K562 (cell line): ENCODE measurements around the gene NCAPG2. TPM values are rescaled to one million over a fixed set of nuclear protein-coding genes. Genes with fewer than 3 reads are reported as not detected.
A peak's percentile ranks its signal among the peaks of the same experiment; 100 is the strongest.

ENCODE experiments used
- ATAC-seq: fragments of 200-7000 bp; cut with Tn5 transposase; 3 replicates; pipeline ENCODE4 v1.9.1; 2020; ENCODE audit warnings: moderate library complexity
- BruUV-seq: library from RNA; stranded (reverse); fragments of 400-500 nt; replicated peaks from 2 replicates; lab custom pipeline; 2021; lab: Mats Ljungman, UMichigan
- CTCF ChIA-PET: fragments of 300-600 bp; formaldehyde crosslinking; extraction: SDS; loops from one replicate; lab custom pipeline; 2021; ENCODE audit warnings: low intra/inter-chr PET ratio; lab: Yijun Ruan, JAX
- POLR2A ChIA-PET: fragments of 300-600, 350-650 bp; sonication (Branson Sonifier 250); formaldehyde crosslinking; extraction: SDS; loops from one replicate; lab custom pipeline; 2021; ENCODE audit warnings: antibody characterized with exemption, inconsistent platforms; lab: Yijun Ruan, JAX
- DNase-seq, 4 experiments: peaks; one replicate each; pipeline versions ENCODE4 v3.0.0 to v3.0.0-alpha.2; 2011 to 2018; ENCODE audit warnings: low spot score in 3 of 4, mixed read lengths in 3 of 4; ENCODE audit errors: extremely low read depth in 1 of 4
- FAIRE-seq: peaks from 2 replicates; lab custom pipeline; 2011; peaks lifted over from hg19 to GRCh38; lab: Jason Lieb, UNC
- H2AFZ ChIP-seq: 2 replicates; pipeline ENCODE4 v1.6.0; 2011; ENCODE audit warnings: low read depth, low read length, control low read depth, inconsistent platforms
- H3K27ac ChIP-seq: fragments of 200-600 bp; 3 replicates; pipeline ENCODE4 v1.8.0; 2011; ENCODE audit warnings: low read depth, mild to moderate bottlenecking, control low read depth, inconsistent platforms, low read length, moderate library complexity, mixed read lengths; ENCODE audit errors: extremely low read depth
- H3K27me3 ChIP-seq, 2 experiments: fragments of 300-600 bp in 1 of 2; 2 replicates in 1 of 2; 3 replicates in 1 of 2; pipeline versions ENCODE4 v1.6.0 to v1.8.0; 2011; ENCODE audit warnings: inconsistent platforms in 2 of 2, low read length in 2 of 2, mild to moderate bottlenecking in 1 of 2, mixed read lengths in 1 of 2, moderate library complexity in 1 of 2; ENCODE audit not compliant: control insufficient read depth in 2 of 2, insufficient read depth in 2 of 2
- H3K36me3 ChIP-seq: fragments of 300-600 bp; 3 replicates; pipeline ENCODE4 v1.8.0; 2011; ENCODE audit warnings: mild to moderate bottlenecking, low read length, inconsistent platforms; ENCODE audit not compliant: control insufficient read depth, insufficient read depth
- H3K4me1 ChIP-seq, 2 experiments: fragments of 200-600 bp in 1 of 2; replicated peaks in 1 of 2; 2 replicates in 1 of 2; 3 replicates in 1 of 2; pipeline versions ENCODE4 v1.5.1 to v1.8.0; 2011; ENCODE audit warnings: inconsistent platforms in 2 of 2, low read length in 2 of 2, mild to moderate bottlenecking in 1 of 2, mixed read lengths in 1 of 2, moderate library complexity in 1 of 2; ENCODE audit not compliant: control insufficient read depth in 2 of 2, insufficient read depth in 2 of 2
- H3K4me2 ChIP-seq: 2 replicates; pipeline ENCODE4 v1.6.1; 2011; ENCODE audit warnings: low read length, control low read depth, inconsistent platforms, mixed read lengths; ENCODE audit not compliant: insufficient read depth
- H3K4me3 ChIP-seq: fragments of 200-600 bp; sonication (generic), shearing (Covaris generic); 2 replicates; pipeline ENCODE4 v1.5.1; 2016; ENCODE audit warnings: control low read depth, inconsistent platforms
- H3K79me2 ChIP-seq: fragments of 200-600 bp; 3 replicates; pipeline ENCODE4 v1.8.0; 2011; ENCODE audit warnings: low read length, inconsistent platforms; ENCODE audit not compliant: control insufficient read depth, insufficient read depth
- H3K9ac ChIP-seq, 2 experiments: 2 replicates each; pipeline versions ENCODE4 v1.6.0 to v1.6.1; 2011; ENCODE audit warnings: low read depth in 2 of 2, low read length in 2 of 2, control low read depth in 1 of 2, inconsistent platforms in 1 of 2, mild to moderate bottlenecking in 1 of 2, mixed read lengths in 1 of 2; ENCODE audit not compliant: insufficient read depth in 1 of 2
- H3K9me1 ChIP-seq: one replicate; pipeline ENCODE4 v1.6.0; 2011; ENCODE audit warnings: inconsistent platforms, mild to moderate bottlenecking, low read length, moderate library complexity; ENCODE audit not compliant: control insufficient read depth, insufficient read depth
- H3K9me3 ChIP-seq: replicated peaks from 2 replicates; pipeline ENCODE4 v1.5.1; 2011; ENCODE audit warnings: low read depth, low read length, inconsistent platforms; ENCODE audit not compliant: control insufficient read depth, insufficient read depth
- H4K20me1 ChIP-seq: replicated peaks from 2 replicates; pipeline ENCODE4 v1.6.1; 2011; ENCODE audit warnings: low read length, inconsistent platforms, mixed read lengths; ENCODE audit not compliant: control insufficient read depth, insufficient read depth
- HNRNPL ChIP-seq: fragments of 200-400 bp; formaldehyde crosslinking; IDR thresholded peaks from 2 replicates; pipeline ENCODE4 v1.6.1; 2017; ENCODE audit warnings: low read depth, mild to moderate bottlenecking, low read length
- MTA2 ChIP-seq: fragments of 450-650 bp; IDR thresholded peaks from 2 replicates; pipeline ENCODE4 v1.6.1; 2016; ENCODE audit warnings: low read depth
- NFIC ChIP-seq: fragments of 450-650 bp; IDR thresholded peaks from 2 replicates; pipeline ENCODE4 v1.6.1; 2017; ENCODE audit warnings: mild to moderate bottlenecking, inconsistent platforms
- POU5F1 ChIP-seq: fragments of 150-350 bp; IDR thresholded peaks from 2 replicates; pipeline ENCODE4 v1.6.1; 2014; ENCODE audit warnings: borderline replicate concordance, low read length, low read depth, mild to moderate bottlenecking; ENCODE audit not compliant: partially characterized antibody
- SIN3A ChIP-seq, 2 experiments: fragments of 150-350 bp in 1 of 2; IDR thresholded peaks; 2 replicates each; pipeline ENCODE4 v1.6.1; 2011 to 2016; ENCODE audit warnings: borderline replicate concordance in 2 of 2, low read depth in 2 of 2, low read length in 2 of 2, mild to moderate bottlenecking in 2 of 2, moderate library complexity in 2 of 2; ENCODE audit not compliant: control insufficient read depth in 1 of 2
- TCFL5 ChIP-seq: fragments of 250-450 bp; sonication (Bioruptor Pico); conservative IDR thresholded peaks from 2 replicates; pipeline ENCODE4 v1.6.1; 2021; ENCODE audit warnings: mild to moderate bottlenecking, moderate library complexity, matching md5 sums
- ZC3H4 ChIP-seq: sonication (generic); formaldehyde crosslinking; IDR thresholded peaks from 2 replicates; pipeline ENCODE4 v1.9.0; 2021; ENCODE audit warnings: missing genetic modification reagents, borderline replicate concordance
- ZNF395 ChIP-seq: fragments of 200-800 bp; sonication (Bioruptor generic); IDR thresholded peaks from 2 replicates; pipeline ENCODE4 v1.6.1; 2017; ENCODE audit warnings: missing genetic modification characterization, missing compliant biosample characterization
- ZNF445 ChIP-seq: fragments of 250-450 bp; sonication (Bioruptor Pico); IDR thresholded peaks from 2 replicates; pipeline ENCODE4 v1.4.0; 2020; ENCODE audit warnings: low read depth, mild to moderate bottlenecking, moderate library complexity
- ZNF511 ChIP-seq: sonication (generic); formaldehyde crosslinking; IDR thresholded peaks from 2 replicates; pipeline ENCODE4 v1.8.0; 2022; ENCODE audit warnings: mild to moderate bottlenecking, missing genetic modification reagents
- ZNF551 ChIP-seq: fragments of 250-450 bp; sonication (Bioruptor Pico); IDR thresholded peaks from 2 replicates; pipeline ENCODE4 v1.5.0; 2021; ENCODE audit warnings: mild to moderate bottlenecking, moderate library complexity
- WGBS: fragments of 100-300 bp; shearing (Covaris generic); methylation state at CpG from one replicate; pipeline ENCODE4 v1.1.6; 2016; ENCODE audit warnings: low coverage, mixed read lengths; ENCODE audit not compliant: insufficient coverage; ENCODE audit errors: missing lambda C conversion rate; 5-methylcytosine and 5-hydroxymethylcytosine counted together
- in situ Hi-C: fragments of 300-500 bp; cut with MboI; formaldehyde crosslinking; loops from 4 replicates; pipeline ENCODE4 v1.15.0; 2018; ENCODE audit warnings: inconsistent platforms, mixed read lengths
- intact Hi-C: fragments of 100-400 bp; cut with micrococcal nuclease; formaldehyde crosslinking; loops from 2 replicates; pipeline ENCODE4 v1.14.2; 2022
- polyA plus RNA-seq, 8 experiments: library from polyadenylated mRNA; depleted of rRNA in 4 of 8; stranded (reverse) in 5 of 8; unstranded in 3 of 8; fragments of >200 nt; fragmentation: Nextera tagmentation in 2 of 8; fragmentation: Illumina TruSeq in 1 of 8; extraction: Ambion mirVana in 2 of 8; extraction: Trizol in 1 of 8; gene quantifications; 2 replicates each; pipeline versions ENCODE4 v1.2.1 to v1.2.3, GENCODE V29; 2011 to 2014; ENCODE audit warnings: inconsistent platforms in 1 of 8, missing spikeins in 1 of 8
- total RNA-seq, 7 experiments: library from RNA; depleted of rRNA in 6 of 7; stranded (reverse); fragments of >200 nt in 6 of 7; fragmentation: Illumina TruSeq in 2 of 7; extraction: Trizol in 2 of 7; gene quantifications; 2 replicates each; pipeline versions ENCODE4 v1.2.1 to v1.2.3, GENCODE V29; 2011 to 2021; ENCODE audit warnings: low replicate concordance in 1 of 7
- TF ChIP-seq, protein P1 (sequence below): fragments of 450-650 bp; conservative IDR thresholded peaks from 2 replicates; pipeline ENCODE4 v1.6.1; 2016; ENCODE audit warnings: missing genetic modification characterization, low read depth, mild to moderate bottlenecking, control low read depth, missing compliant biosample characterization

NCAPG2 gene
- total and polyA plus RNA-seq, 9 of the 15 experiments (the other 6 are each of a cell fraction or from before 2014, with no cell fraction given) = 21.5 to 127 (median 86.1) TPM

GRCh38 chr7:158613481-158613880, 91.1 kb downstream of the NCAPG2 start:
- in situ Hi-C loops = no loop called here

DNA sequence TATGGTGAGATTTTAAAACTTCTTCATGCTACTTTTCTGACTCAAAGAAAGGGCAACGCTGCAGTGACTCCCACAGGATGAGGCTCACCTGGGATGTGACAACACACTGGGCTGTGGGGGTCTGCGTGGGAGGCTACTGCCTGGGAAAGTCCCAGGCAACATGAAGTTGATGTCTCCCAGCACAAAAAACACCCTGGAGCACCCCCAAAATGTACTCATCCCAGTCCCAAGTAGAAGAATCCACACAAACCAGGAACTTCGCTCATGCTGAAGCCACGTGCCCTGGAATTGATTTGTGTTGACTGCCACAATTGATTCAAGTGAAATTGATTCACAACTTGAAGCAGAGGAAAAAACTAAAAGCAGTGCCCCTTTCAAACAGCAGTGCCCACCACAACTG, 92.1 kb downstream of the NCAPG2 start:
- no peak for ATAC-seq
- Histone ChIP-seq H3K36me3 (peaks cover 65% of the 10 kb centered on the region; the same call in 2 of the 3 replicates), H3K9me3 (no peaks in the 10 kb centered on the region), H2AFZ (no peak overlapping the region), H3K27ac (no peak overlapping the region), H3K9ac (no peak overlapping the region), H3K4me2 (no peak overlapping the region), H3K27me3 (no peaks in the 10 kb centered on the region), H3K9me1 (no peaks in the 10 kb centered on the region), H3K79me2 (no peaks in the 10 kb centered on the region; the same call in 1 of the 3 replicates), H4K20me1 (no peaks in the 10 kb centered on the region), H3K4me1 (peaks cover 4% of the 10 kb centered on the region in 2 experiments), H3K4me3 (no peak overlapping the region)
- in situ Hi-C loops (no loop called here), intact Hi-C loops (no loop called here)
- ChIA-PET POLR2A (interaction anchor here (1.6 kb wide), 1 partner anchor 14 kb away, joined by 4 read pairs; no protein-coding TSS in a partner anchor), CTCF (no interaction called here)
- 84% methylated on average over 4 of the region's 4 CpGs for WGBS
- no peak for DNase-seq
- no TSS peak for BruUV-seq
- FAIRE-seq = no peak
- no peak for TF ChIP-seq ZC3H4 (CRISPR knock-in tag)
- no peak for TF ChIP-seq POU5F1
- no peak for TF ChIP-seq ZNF445 (CRISPR knock-in tag)
- TF ChIP-seq ZNF511 (CRISPR knock-in tag) = no peak
- TF ChIP-seq, protein P1, sequence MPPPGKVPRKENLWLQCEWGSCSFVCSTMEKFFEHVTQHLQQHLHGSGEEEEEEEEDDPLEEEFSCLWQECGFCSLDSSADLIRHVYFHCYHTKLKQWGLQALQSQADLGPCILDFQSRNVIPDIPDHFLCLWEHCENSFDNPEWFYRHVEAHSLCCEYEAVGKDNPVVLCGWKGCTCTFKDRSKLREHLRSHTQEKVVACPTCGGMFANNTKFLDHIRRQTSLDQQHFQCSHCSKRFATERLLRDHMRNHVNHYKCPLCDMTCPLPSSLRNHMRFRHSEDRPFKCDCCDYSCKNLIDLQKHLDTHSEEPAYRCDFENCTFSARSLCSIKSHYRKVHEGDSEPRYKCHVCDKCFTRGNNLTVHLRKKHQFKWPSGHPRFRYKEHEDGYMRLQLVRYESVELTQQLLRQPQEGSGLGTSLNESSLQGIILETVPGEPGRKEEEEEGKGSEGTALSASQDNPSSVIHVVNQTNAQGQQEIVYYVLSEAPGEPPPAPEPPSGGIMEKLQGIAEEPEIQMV (tag) = no peak
- TF ChIP-seq ZNF395 (CRISPR knock-in tag) = no peak
- no peak for TF ChIP-seq SIN3A (IDR thresholded peaks at IDR 0.05; ENCODE audit: borderline replicate concordance in 2 of 2, control insufficient read depth in 1 of 2, low read depth in 2 of 2, low read length in 2 of 2)
- no peak for TF ChIP-seq HNRNPL

More at GRCh38 chr7:158613481-158613880, 91.1 kb downstream of the NCAPG2 start:
- H3K9me1 ChIP-seq = no peaks in the 10 kb centered on the region
- H2AFZ ChIP-seq = no peak overlapping the region
- BruUV-seq = no TSS peak
- ATAC-seq (no peak), FAIRE-seq (no peak), DNase-seq (no peak)
- H3K4me3 ChIP-seq = no peak overlapping the region
- H3K4me2 ChIP-seq = no peak overlapping the region
- ChIA-PET POLR2A (interaction anchor here (1.0 to 1.6 kb wide), 2 partner anchors 9 to 13 kb away, joined by 3 to 4 read pairs; no protein-coding TSS in a partner anchor), CTCF (no interaction called here)
- no peaks in the 10 kb centered on the region; the same call in 1 of the 3 replicates for H3K79me2 ChIP-seq
- TF ChIP-seq TCFL5 (CRISPR knock-in tag) = no peak
- no peak for TF ChIP-seq ZNF551 (CRISPR knock-in tag)
- no peak for TF ChIP-seq MTA2
- TF ChIP-seq NFIC = peak; percentile 83
- H3K36me3 ChIP-seq = peaks cover 59% of the 10 kb centered on the region; the same call in 2 of the 3 replicates
- 97% methylated on average over 2 of the region's 2 CpGs for WGBS
- no peaks in the 10 kb centered on the region for H3K27me3 ChIP-seq
- no peak overlapping the region for H3K9ac ChIP-seq
- no peaks in the 10 kb centered on the region for H4K20me1 ChIP-seq
- no peak overlapping the region for H3K27ac ChIP-seq
- intact Hi-C loops = no loop called here
- peaks cover 11 to 13% of the 10 kb centered on the region in 2 experiments for H3K4me1 ChIP-seq
- H3K9me3 ChIP-seq = no peaks in the 10 kb centered on the region
